H1 (cell line): ENCODE data around the gene ERLEC1. TPM values are rescaled to one million over a fixed set of nuclear protein-coding genes. Genes with fewer than 3 reads are reported as not detected.

ENCODE experiments used
- ATF3 ChIP-seq: IDR thresholded peaks from 2 replicates; pipeline ENCODE4 v1.6.1; 2011; ENCODE audit warnings: low read depth, mild to moderate bottlenecking, low read length; ENCODE audit not compliant: insufficient read depth
- CEBPB ChIP-seq: IDR thresholded peaks from 2 replicates; pipeline ENCODE4 v1.6.1; 2012; ENCODE audit warnings: low read depth, low read length
- NANOG ChIP-seq: IDR thresholded peaks from 2 replicates; pipeline ENCODE4 v1.6.1; 2011; ENCODE audit warnings: low read length, low read depth, mild to moderate bottlenecking, inconsistent platforms; ENCODE audit not compliant: insufficient read depth, poor library complexity, severe bottlenecking
- RNF2 ChIP-seq: fragments of 200-900, 300-1000 bp; sonication (generic); IDR thresholded peaks from 2 replicates; pipeline ENCODE4 v1.7.1; 2016; ENCODE audit warnings: borderline replicate concordance, low read depth, mild to moderate bottlenecking, antibody characterized with exemption, low read length; ENCODE audit not compliant: poor library complexity, severe bottlenecking; ENCODE audit errors: missing control alignments
- SIN3A ChIP-seq, 2 experiments: IDR thresholded peaks in 1 of 2; conservative IDR thresholded peaks in 1 of 2; 2 replicates each; pipeline ENCODE4 v1.6.1; 2011 to 2012; ENCODE audit warnings: low read length in 2 of 2, improper control_type of control experiment in 1 of 2, low read depth in 1 of 2, mild to moderate bottlenecking in 1 of 2
- SP1 ChIP-seq: IDR thresholded peaks from 2 replicates; pipeline ENCODE4 v1.6.1; 2011; ENCODE audit warnings: low read depth, low read length
- SP4 ChIP-seq: IDR thresholded peaks from 2 replicates; pipeline ENCODE4 v1.6.1; 2012; ENCODE audit warnings: low read length, inconsistent platforms
- polyA plus RNA-seq, 7 experiments: library from polyadenylated mRNA; depleted of rRNA in 3 of 7; stranded (reverse) in 5 of 7; unstranded in 2 of 7; fragments of >200 nt in 5 of 7; fragments of 200-250 nt in 2 of 7; gene quantifications; 1 replicate in 5 of 7; 2 replicates in 1 of 7; 4 replicates in 1 of 7; pipeline versions ENCODE4 v1.2.1 to v1.2.3, GENCODE V29; 2011 to 2013; ENCODE audit warnings: missing spikeins in 2 of 7, mixed read lengths in 2 of 7
- total RNA-seq: library from RNA; stranded (reverse); fragmentation: NEBNext Ultra II Directional; extraction: Animal tissue kit (Norgen Biotek cat#: 25700); gene quantifications from 2 replicates; pipeline ENCODE4 v1.2.1, GENCODE V29; 2021

Gene ERLEC1
- total and polyA plus RNA-seq, 2 of the 8 experiments (the other 6 are each of a cell fraction or from before 2014, with no cell fraction given) = 12.9 to 26.7 TPM

DNA sequence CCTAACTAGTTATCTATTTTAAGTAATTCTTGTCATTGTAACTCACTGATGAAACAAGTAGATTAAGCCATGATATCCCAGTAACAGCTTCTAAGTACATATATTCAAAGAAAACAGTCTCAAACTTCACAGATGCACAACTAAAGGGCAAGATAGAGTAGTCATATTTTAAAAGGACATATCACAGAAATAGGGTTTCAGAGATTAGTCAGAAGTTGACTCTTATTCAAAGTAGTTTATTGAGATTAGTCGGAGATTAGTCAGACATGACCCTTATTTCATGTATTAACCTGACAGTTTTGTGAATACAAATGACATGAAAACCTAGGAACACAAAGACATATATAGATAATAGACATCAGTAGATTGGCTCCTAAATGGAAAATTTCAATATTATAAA, 35.1 kb upstream of the ERLEC1 start (continued):
- no peak for TF ChIP-seq CEBPB
- TF ChIP-seq RNF2 = no peak
- TF ChIP-seq SIN3A (conservative IDR thresholded peaks at IDR 0.05 in 1 of 2, IDR thresholded peaks at IDR 0.05 in 1 of 2; ENCODE audit: low read depth in 1 of 2, low read length in 2 of 2) = no peak
- no peak for TF ChIP-seq SP4
- TF ChIP-seq NANOG = no peak
- no peak for TF ChIP-seq SP1
- no peak for TF ChIP-seq ATF3
